Epithelial cell of esophagus (primary cell): ENCODE measurements around the gene FKBP1B.

Source experiments
- DNase-seq: peaks from one replicate; pipeline ENCODE4 v3.0.0; 2010; ENCODE audit warnings: low read depth
- H3K4me3 ChIP-seq: 2 replicates; pipeline ENCODE4 v1.5.1; 2011; ENCODE audit warnings: mild to moderate bottlenecking, low read length, control low read depth
- CTCF ChIP-seq: IDR thresholded peaks from 2 replicates; pipeline ENCODE4 v1.5.1; 2011; ENCODE audit warnings: low read depth, mild to moderate bottlenecking, low read length, control low read depth, inconsistent platforms; ENCODE audit not compliant: insufficient read depth; ENCODE audit errors: missing control alignments

The FKBP1B gene

GRCh38 chr2:24051833-24052232 is 2.3 kb downstream of the FKBP1B start:
- TF ChIP-seq CTCF: no peak
- no peak overlapping the region for H3K4me3 ChIP-seq
- DNase-seq: no peak

DNA sequence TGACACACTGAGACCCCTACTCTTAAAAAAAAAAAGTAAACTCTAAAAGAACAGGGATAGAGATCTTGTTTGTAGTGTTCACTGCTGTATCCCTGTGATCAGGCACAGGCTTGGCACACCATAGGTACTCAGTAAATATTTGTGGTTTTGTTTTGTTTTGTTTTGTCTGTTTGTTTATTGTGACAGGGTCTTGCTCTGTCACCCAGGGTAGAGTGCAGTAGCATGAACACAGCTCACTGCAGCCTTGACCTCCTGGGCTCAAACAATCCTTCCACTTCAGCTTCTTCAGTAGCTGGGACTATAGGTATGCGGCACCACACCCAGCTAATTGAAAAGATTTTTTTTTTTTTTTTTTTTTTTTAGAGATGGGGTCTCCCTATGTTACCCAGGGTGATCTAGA is 3.4 kb downstream of the FKBP1B start:
- no peak for TF ChIP-seq CTCF
- no peak for DNase-seq
- H3K4me3 ChIP-seq: no peak overlapping the region

DNA sequence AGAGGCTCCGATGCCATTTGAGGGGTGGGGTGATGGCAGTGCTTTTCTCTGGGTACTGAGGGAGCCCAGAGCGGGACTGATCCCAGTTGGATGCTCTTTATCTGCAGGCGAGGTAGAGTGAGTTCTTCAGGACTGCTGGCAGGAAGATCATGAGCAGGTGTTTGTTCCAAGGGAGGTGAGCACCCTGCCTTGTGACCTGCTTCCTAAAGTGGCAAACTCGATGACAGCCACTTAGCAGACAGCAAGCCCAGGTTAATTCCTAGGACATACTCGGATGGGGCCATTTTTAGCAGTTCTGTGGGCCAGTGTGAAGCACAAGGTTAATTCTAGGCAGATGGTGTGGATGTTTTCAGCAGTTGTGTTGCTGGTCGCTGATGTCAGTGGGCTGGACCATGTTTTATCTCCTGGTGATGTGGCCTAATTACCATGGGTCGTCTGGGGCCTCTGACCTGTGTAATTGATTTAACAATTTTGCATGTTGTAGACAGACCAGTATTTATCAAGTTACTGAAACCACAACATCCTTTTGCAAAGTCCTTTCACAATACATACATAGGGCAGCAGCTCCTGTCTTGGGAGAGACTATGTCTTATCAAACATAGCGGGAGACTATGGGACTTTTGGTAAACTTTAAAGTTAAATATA is 4.9 kb downstream of the FKBP1B start:
- no peak for TF ChIP-seq CTCF
- no peak for DNase-seq

DNA sequence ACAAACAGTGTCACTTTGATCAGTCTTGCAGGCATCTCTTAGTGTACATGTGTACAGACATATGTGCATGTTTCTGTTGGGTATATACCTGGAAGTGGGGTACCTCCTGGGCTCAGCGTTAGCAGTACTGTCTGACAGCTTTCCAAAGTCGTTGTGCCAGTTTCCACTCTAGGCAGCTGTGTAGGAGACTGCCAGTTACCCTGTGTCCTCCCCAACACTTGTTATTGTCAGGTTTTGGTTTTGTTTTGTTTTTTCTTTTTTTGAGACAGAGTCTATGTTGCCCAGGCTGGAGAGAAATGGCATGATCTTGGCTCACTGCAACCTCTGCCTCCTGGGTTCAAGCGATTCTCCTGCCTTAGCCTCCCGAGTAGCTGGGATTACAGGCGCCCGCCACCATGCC is 6.2 kb downstream of the FKBP1B start:
- TF ChIP-seq CTCF: no peak
- DNase-seq: no peak
- no peak overlapping the region for H3K4me3 ChIP-seq

More for the DNA sequence above, 4.9 kb downstream of the FKBP1B start:
- H3K4me3 ChIP-seq: no peak overlapping the region

GRCh38 chr2:24058564-24059271 is 9.2 kb downstream of the FKBP1B start:
- no peak overlapping the region for H3K4me3 ChIP-seq
- no peak for TF ChIP-seq CTCF
- DNase-seq: no peak

DNA sequence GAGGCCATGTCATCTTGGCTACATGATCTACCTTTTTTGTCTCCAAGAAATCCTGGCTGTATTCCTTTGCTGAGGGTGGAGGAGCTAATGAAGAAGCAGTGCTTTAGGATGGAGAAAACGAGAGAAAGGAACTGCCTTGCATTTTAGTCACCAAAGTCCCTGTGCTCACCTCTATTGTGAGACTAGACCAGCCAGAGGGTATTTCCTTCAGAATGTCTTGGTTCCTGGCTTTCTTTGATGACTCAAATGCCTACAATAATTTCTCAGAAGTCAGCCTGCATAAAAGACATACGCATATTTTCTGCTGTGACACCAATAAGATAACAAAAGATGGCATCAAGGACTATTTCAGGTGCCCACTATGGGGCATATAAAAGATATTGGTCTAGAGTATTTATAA is 15.8 kb downstream of the FKBP1B start:
- H3K4me3 ChIP-seq: no peak overlapping the region
- TF ChIP-seq CTCF: no peak
- DNase-seq: no peak

DNA sequence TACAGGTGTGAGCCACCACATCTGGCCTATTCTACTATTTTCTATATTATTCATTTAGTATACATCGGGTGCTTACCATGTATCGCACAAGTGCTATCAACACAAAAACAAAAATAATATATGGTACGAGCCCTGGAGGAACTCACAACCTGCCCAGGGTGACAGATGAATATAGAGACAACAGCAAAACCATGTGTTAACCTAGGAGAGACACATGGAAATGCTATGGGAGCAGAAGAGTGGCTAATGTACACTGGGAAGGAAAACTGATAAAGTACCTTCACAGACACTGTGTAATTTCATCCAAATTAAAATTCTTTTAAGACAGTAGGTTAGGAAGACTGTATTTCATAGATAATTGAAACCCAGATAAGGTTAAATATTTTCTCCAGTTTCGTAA is 22.7 kb downstream of the FKBP1B start:
- DNase-seq: no peak
- TF ChIP-seq CTCF: no peak

More for the DNA sequence above, 22.7 kb downstream of the FKBP1B start:
- H3K4me3 ChIP-seq: no peak overlapping the region
